GM12878 (cell line): ENCODE results near the gene JMJD6. TPM values are rescaled to one million over a fixed set of nuclear protein-coding genes. Genes with fewer than 3 reads are reported as not detected.

Source experiments
- BMI1 ChIP-seq: fragments of 450-650 bp; IDR thresholded peaks from 2 replicates; pipeline ENCODE4 v1.6.1; 2016; ENCODE audit warnings: mild to moderate bottlenecking, moderate library complexity, borderline replicate concordance
- CTCF ChIP-seq, 3 experiments: IDR thresholded peaks in 2 of 3; conservative IDR thresholded peaks in 1 of 3; 2 replicates each; pipeline ENCODE4 v1.5.1; 2011; ENCODE audit warnings: low read depth in 3 of 3, low read length in 3 of 3, mild to moderate bottlenecking in 3 of 3, control low read depth in 2 of 3, moderate library complexity in 2 of 3, inconsistent platforms in 1 of 3, mixed read lengths in 1 of 3; ENCODE audit not compliant: control insufficient read depth in 2 of 3, insufficient read depth in 1 of 3; ENCODE audit errors: extremely low read depth in 1 of 3
- PAX5 ChIP-seq: IDR thresholded peaks from 2 replicates; pipeline ENCODE4 v1.6.1; 2011; ENCODE audit warnings: low read depth, low read length, borderline replicate concordance
- SIX5 ChIP-seq: IDR thresholded peaks from 2 replicates; pipeline ENCODE4 v1.6.1; 2011; ENCODE audit warnings: mild to moderate bottlenecking, low read depth, low read length, moderate library complexity; ENCODE audit not compliant: severe bottlenecking
- TBL1XR1 ChIP-seq: IDR thresholded peaks from 2 replicates; pipeline ENCODE4 v1.6.1; 2012; ENCODE audit warnings: low read depth, low read length, improper control_type of control experiment
- TCF12 ChIP-seq: IDR thresholded peaks from 2 replicates; pipeline ENCODE4 v1.6.1; 2011; ENCODE audit warnings: low read depth, mild to moderate bottlenecking, low read length
- USF2 ChIP-seq: IDR thresholded peaks from 2 replicates; pipeline ENCODE4 v1.6.1; 2011; ENCODE audit warnings: low read depth, low read length, improper control_type of control experiment, borderline replicate concordance
- ZNF207 ChIP-seq: fragments of 450-650 bp; IDR thresholded peaks from 2 replicates; pipeline ENCODE4 v1.6.1; 2014; ENCODE audit warnings: antibody characterized with exemption, mild to moderate bottlenecking, borderline replicate concordance
- polyA plus RNA-seq, 11 experiments: library from polyadenylated mRNA; depleted of rRNA in 4 of 11; unstranded in 6 of 11; stranded (reverse) in 5 of 11; fragments of >200 nt; fragmentation: Nextera tagmentation in 4 of 11; fragmentation: Illumina TruSeq in 1 of 11; extraction: Ambion mirVana in 4 of 11; extraction: Trizol in 1 of 11; gene quantifications; 1 replicate in 1 of 11; 2 replicates in 10 of 11; pipeline versions ENCODE4 v1.2.1 to v1.2.3, GENCODE V29; 2011 to 2016; ENCODE audit warnings: inconsistent platforms in 2 of 11, missing spikeins in 2 of 11, low read depth in 1 of 11
- total RNA-seq, 4 experiments: library from RNA; depleted of rRNA in 3 of 4; stranded (reverse); fragments of >200 nt in 3 of 4; fragmentation: Illumina TruSeq in 1 of 4; extraction: Trizol in 1 of 4; gene quantifications; 2 replicates each; pipeline versions ENCODE4 v1.2.1 to v1.2.3, GENCODE V29; 2013 to 2021

The JMJD6 gene
- total and polyA plus RNA-seq, 10 of the 15 experiments (the other 5 are each of a cell fraction or from before 2014, with no cell fraction given) = 1.2 to 36.0 (median 22.2) TPM

DNA sequence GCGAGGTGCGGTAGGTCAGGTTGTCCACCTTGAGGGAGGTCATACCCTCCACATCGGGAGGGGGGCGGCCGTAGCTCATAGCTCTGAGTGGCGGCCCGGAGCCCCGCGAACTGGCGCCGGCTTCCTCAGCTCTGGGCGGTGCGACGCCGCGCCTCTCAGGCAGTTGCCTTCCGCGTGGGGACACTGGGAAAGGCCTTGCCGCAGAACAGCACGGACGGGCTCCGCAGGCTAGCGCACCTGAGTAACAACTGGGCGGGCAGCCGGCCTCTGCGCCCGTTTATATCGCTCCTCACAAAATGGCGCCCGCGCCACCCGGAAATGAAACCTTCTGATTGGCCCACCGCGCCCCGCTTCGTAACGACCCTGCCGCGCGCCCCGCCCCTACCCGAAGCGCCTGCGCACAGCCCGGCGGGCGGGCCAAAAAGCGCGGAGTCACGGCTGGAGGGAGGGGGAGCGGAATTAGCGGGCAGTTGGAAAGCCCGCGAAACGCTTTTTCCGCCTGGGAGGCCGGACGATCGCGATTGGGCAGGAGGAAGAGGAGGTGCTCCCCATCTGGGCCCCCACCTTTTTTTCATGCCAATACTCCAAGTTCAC lies 10.8 kb upstream of the JMJD6 start, which contains the start of gene SRSF2 (continued):
- no peak for TF ChIP-seq USF2
- TF ChIP-seq ZNF207 = peak; percentile 98
- TF ChIP-seq PAX5 = no peak; the same call in 1 of the 2 replicates
- no peak for TF ChIP-seq CTCF (IDR thresholded peaks at IDR 0.05 in 2 of 3, conservative IDR thresholded peaks at IDR 0.05 in 1 of 3; ENCODE audit: control insufficient read depth in 2 of 3, extremely low read depth in 1 of 3, insufficient read depth in 1 of 3, low read depth in 3 of 3, low read length in 3 of 3)
- TF ChIP-seq SIX5 = peak; percentile 61
- peak; percentile 90 for TF ChIP-seq TCF12
- no peak for TF ChIP-seq TBL1XR1
- no peak for TF ChIP-seq BMI1
